GM23338 (cell line): ENCODE measurements around the gene POSTN. TPM values are rescaled to one million over a fixed set of nuclear protein-coding genes. Genes with fewer than 3 reads are reported as not detected.
A peak's percentile ranks its signal among the peaks of the same experiment; 100 is the strongest.

Experiments
- ATAC-seq: fragments of 200-7000 bp; cut with Tn5 transposase; 3 replicates; pipeline ENCODE4 v1.9.1; 2020
- DNase-seq: peaks from one replicate; pipeline ENCODE4 v3.0.0-alpha.2; 2015; ENCODE audit warnings: low spot score
- H2AFZ ChIP-seq: fragments of 200-600 bp; sonication (generic); 2 replicates; pipeline ENCODE4 v1.8.0; 2016; ENCODE audit warnings: antibody characterized with exemption, mild to moderate bottlenecking, moderate library complexity
- H3F3A ChIP-seq: fragments of 200-600 bp; sonication (generic); replicated peaks from 2 replicates; pipeline ENCODE4 v1.8.0; 2017; ENCODE audit warnings: antibody characterized with exemption, mixed run types, low read depth
- H3K27ac ChIP-seq: fragments of 200-600 bp; sonication (generic); 2 replicates; pipeline ENCODE4 v1.6.1; 2016; ENCODE audit warnings: low read depth
- H3K27me3 ChIP-seq: fragments of 200-600 bp; sonication (generic); 2 replicates; pipeline ENCODE4 v1.8.0; 2016; ENCODE audit warnings: mild to moderate bottlenecking, mixed run types, moderate library complexity; ENCODE audit not compliant: insufficient read depth
- H3K36me3 ChIP-seq: fragments of 200-600 bp; sonication (generic); 2 replicates; pipeline ENCODE4 v1.8.0; 2016; ENCODE audit warnings: mild to moderate bottlenecking; ENCODE audit not compliant: insufficient read depth
- H3K4me1 ChIP-seq: fragments of 200-600 bp; sonication (generic); 2 replicates; pipeline ENCODE4 v1.8.0; 2016; ENCODE audit warnings: mild to moderate bottlenecking, moderate library complexity; ENCODE audit not compliant: insufficient read depth
- H3K4me2 ChIP-seq: fragments of 200-600 bp; sonication (generic); 2 replicates; pipeline ENCODE4 v1.7.1; 2017; ENCODE audit warnings: mixed run types
- H3K4me3 ChIP-seq: fragments of 200-600 bp; sonication (generic); 2 replicates; pipeline ENCODE4 v1.6.1; 2016; ENCODE audit warnings: mixed run types
- H3K79me2 ChIP-seq: fragments of 200-600 bp; sonication (generic); replicated peaks from 2 replicates; pipeline ENCODE4 v1.8.0; 2017; ENCODE audit warnings: mild to moderate bottlenecking; ENCODE audit not compliant: insufficient read depth
- H3K9me2 ChIP-seq: fragments of 200-600 bp; sonication (generic); 2 replicates; pipeline ENCODE4 v1.8.0; 2017; ENCODE audit not compliant: insufficient read depth
- H4K20me1 ChIP-seq: fragments of 200-600 bp; sonication (generic); replicated peaks from 2 replicates; pipeline ENCODE4 v1.8.0; 2017; ENCODE audit warnings: mild to moderate bottlenecking; ENCODE audit not compliant: insufficient read depth
- H3K27ac Mint-ChIP-seq: 2 replicates; pipeline ENCODE4 v1.8.0; 2020; ENCODE audit warnings: inconsistent platforms, mild to moderate bottlenecking, moderate library complexity, mixed read lengths
- H3K27me3 Mint-ChIP-seq: 3 replicates; pipeline ENCODE4 v1.8.0; 2022; ENCODE audit warnings: low read depth, mild to moderate bottlenecking, moderate library complexity, mixed read lengths, inconsistent platforms; ENCODE audit not compliant: insufficient read depth, poor library complexity
- H3K36me3 Mint-ChIP-seq: 3 replicates; pipeline ENCODE4 v1.8.0; 2021; ENCODE audit warnings: low read depth, mild to moderate bottlenecking, inconsistent platforms, moderate library complexity, mixed read lengths
- H3K4me1 Mint-ChIP-seq: 3 replicates; pipeline ENCODE4 v1.8.0; 2020; ENCODE audit warnings: mild to moderate bottlenecking, inconsistent platforms, mixed read lengths
- H3K4me3 Mint-ChIP-seq: 3 replicates; pipeline ENCODE4 v1.8.0; 2021; ENCODE audit warnings: moderate library complexity, mild to moderate bottlenecking, inconsistent platforms, mixed read lengths
- H3K9me3 Mint-ChIP-seq: 3 replicates; pipeline ENCODE4 v1.8.0; 2020; ENCODE audit warnings: moderate library complexity, mild to moderate bottlenecking, inconsistent platforms, mixed read lengths
- CREB1 ChIP-seq: fragments of 250-450 bp; sonication (Bioruptor Pico); IDR thresholded peaks from 2 replicates; pipeline ENCODE4 v1.5.0; 2020; ENCODE audit warnings: low read depth, mild to moderate bottlenecking, moderate library complexity
- ETS1 ChIP-seq: IDR thresholded peaks from 2 replicates; pipeline ENCODE4 v1.6.1; 2016; ENCODE audit warnings: antibody characterized with exemption
- EZH2 ChIP-seq: fragments of 200-600 bp; sonication (generic); IDR thresholded peaks from one replicate; pipeline ENCODE4 v1.8.0; 2017; ENCODE audit warnings: antibody characterized with exemption, mild to moderate bottlenecking, low read depth; ENCODE audit not compliant: unreplicated experiment
- EZH2phosphoT487 ChIP-seq: fragments of 200-600 bp; sonication (generic); IDR thresholded peaks from one replicate; pipeline ENCODE4 v1.8.1; 2018; ENCODE audit warnings: antibody characterized with exemption; ENCODE audit not compliant: unreplicated experiment
- JUNB ChIP-seq: IDR thresholded peaks from one replicate; pipeline ENCODE4 v1.6.1; 2016; ENCODE audit warnings: antibody characterized with exemption; ENCODE audit not compliant: unreplicated experiment
- NANOG ChIP-seq: IDR thresholded peaks from 2 replicates; pipeline ENCODE4 v1.6.1; 2016; ENCODE audit warnings: antibody characterized with exemption, borderline replicate concordance
- POLR2AphosphoS5 ChIP-seq: IDR thresholded peaks from 2 replicates; pipeline ENCODE4 v1.6.1; 2016; ENCODE audit warnings: antibody characterized with exemption, low read depth
- REST ChIP-seq: IDR thresholded peaks from one replicate; pipeline ENCODE4 v1.6.1; 2018; ENCODE audit warnings: antibody characterized with exemption; ENCODE audit not compliant: unreplicated experiment
- STAT1 ChIP-seq: IDR thresholded peaks from one replicate; pipeline ENCODE4 v1.6.1; 2016; ENCODE audit warnings: antibody characterized with exemption; ENCODE audit not compliant: unreplicated experiment
- ZNF114 ChIP-seq: fragments of 250-450 bp; sonication (Bioruptor Pico); IDR thresholded peaks from 2 replicates; pipeline ENCODE4 v1.5.0; 2020; ENCODE audit warnings: mild to moderate bottlenecking, moderate library complexity
- ZNF331 ChIP-seq: fragments of 250-450 bp; sonication (Bioruptor Pico); IDR thresholded peaks from 2 replicates; pipeline ENCODE4 v1.5.0; 2020; ENCODE audit warnings: low read depth, mild to moderate bottlenecking, moderate library complexity
- polyA plus RNA-seq: library from polyadenylated mRNA; unstranded; fragments of >200 nt; fragmentation: Nextera tagmentation; extraction: Ambion mirVana; gene quantifications from 2 replicates; pipeline ENCODE4 v1.2.1, GENCODE V29; 2016
- total RNA-seq: library from RNA; depleted of rRNA; stranded (reverse); fragments of >200 nt; shearing (Covaris generic); gene quantifications from 2 replicates; pipeline ENCODE4 v1.2.3, GENCODE V29; 2014
- TF ChIP-seq, protein P1 (sequence below): fragments of 250-450 bp; sonication (Bioruptor Pico); IDR thresholded peaks from 2 replicates; pipeline ENCODE4 v1.5.0; 2020; ENCODE audit warnings: mild to moderate bottlenecking, moderate library complexity
- TF ChIP-seq, protein P2 (sequence below), 2 experiments: fragments of 200-600 bp in 1 of 2; sonication (generic) in 1 of 2; conservative IDR thresholded peaks; 2 replicates each; pipeline versions ENCODE4 v1.5.1 to v1.6.1; 2016 to 2017; ENCODE audit warnings: antibody characterized with exemption in 2 of 2, low read depth in 2 of 2, mild to moderate bottlenecking in 2 of 2, moderate library complexity in 1 of 2

POSTN gene
- total and polyA plus RNA-seq, 2 experiments from 2014 or later: 0.21 to 0.31 TPM

GRCh38 chr13:37636701-37637100 is 38.1 kb upstream of the POSTN start:
- Histone ChIP-seq H3K36me3 (no peaks in the 10 kb centered on the region), H4K20me1 (no peaks in the 10 kb centered on the region), H3K79me2 (no peaks in the 10 kb centered on the region), H3F3A (no peaks in the 10 kb centered on the region), H3K4me2 (no peak overlapping the region), H2AFZ (no peak overlapping the region; the same call in 1 of the 2 replicates), H3K4me3 (no peak overlapping the region), H3K4me1 (no peaks in the 10 kb centered on the region), H3K27ac (no peak overlapping the region), H3K27me3 (no peaks in the 10 kb centered on the region), H3K9me2 (no peaks in the 10 kb centered on the region)
- Mint-ChIP-seq H3K36me3 (no peaks in the 10 kb centered on the region), H3K4me3 (no peak overlapping the region), H3K27ac (peak overlapping the region; percentile 74; the same call in 1 of the 2 replicates), H3K9me3 (no peaks in the 10 kb centered on the region), H3K4me1 (no peaks in the 10 kb centered on the region), H3K27me3 (peaks cover 3% of the 10 kb centered on the region)
- TF ChIP-seq ZNF331 (CRISPR knock-in tag): no peak
- no peak for TF ChIP-seq JUNB
- no peak for TF ChIP-seq NANOG
- no peak for TF ChIP-seq REST
- no peak for TF ChIP-seq STAT1
- TF ChIP-seq ETS1: no peak
- no peak for TF ChIP-seq POLR2AphosphoS5
- TF ChIP-seq, protein P1, sequence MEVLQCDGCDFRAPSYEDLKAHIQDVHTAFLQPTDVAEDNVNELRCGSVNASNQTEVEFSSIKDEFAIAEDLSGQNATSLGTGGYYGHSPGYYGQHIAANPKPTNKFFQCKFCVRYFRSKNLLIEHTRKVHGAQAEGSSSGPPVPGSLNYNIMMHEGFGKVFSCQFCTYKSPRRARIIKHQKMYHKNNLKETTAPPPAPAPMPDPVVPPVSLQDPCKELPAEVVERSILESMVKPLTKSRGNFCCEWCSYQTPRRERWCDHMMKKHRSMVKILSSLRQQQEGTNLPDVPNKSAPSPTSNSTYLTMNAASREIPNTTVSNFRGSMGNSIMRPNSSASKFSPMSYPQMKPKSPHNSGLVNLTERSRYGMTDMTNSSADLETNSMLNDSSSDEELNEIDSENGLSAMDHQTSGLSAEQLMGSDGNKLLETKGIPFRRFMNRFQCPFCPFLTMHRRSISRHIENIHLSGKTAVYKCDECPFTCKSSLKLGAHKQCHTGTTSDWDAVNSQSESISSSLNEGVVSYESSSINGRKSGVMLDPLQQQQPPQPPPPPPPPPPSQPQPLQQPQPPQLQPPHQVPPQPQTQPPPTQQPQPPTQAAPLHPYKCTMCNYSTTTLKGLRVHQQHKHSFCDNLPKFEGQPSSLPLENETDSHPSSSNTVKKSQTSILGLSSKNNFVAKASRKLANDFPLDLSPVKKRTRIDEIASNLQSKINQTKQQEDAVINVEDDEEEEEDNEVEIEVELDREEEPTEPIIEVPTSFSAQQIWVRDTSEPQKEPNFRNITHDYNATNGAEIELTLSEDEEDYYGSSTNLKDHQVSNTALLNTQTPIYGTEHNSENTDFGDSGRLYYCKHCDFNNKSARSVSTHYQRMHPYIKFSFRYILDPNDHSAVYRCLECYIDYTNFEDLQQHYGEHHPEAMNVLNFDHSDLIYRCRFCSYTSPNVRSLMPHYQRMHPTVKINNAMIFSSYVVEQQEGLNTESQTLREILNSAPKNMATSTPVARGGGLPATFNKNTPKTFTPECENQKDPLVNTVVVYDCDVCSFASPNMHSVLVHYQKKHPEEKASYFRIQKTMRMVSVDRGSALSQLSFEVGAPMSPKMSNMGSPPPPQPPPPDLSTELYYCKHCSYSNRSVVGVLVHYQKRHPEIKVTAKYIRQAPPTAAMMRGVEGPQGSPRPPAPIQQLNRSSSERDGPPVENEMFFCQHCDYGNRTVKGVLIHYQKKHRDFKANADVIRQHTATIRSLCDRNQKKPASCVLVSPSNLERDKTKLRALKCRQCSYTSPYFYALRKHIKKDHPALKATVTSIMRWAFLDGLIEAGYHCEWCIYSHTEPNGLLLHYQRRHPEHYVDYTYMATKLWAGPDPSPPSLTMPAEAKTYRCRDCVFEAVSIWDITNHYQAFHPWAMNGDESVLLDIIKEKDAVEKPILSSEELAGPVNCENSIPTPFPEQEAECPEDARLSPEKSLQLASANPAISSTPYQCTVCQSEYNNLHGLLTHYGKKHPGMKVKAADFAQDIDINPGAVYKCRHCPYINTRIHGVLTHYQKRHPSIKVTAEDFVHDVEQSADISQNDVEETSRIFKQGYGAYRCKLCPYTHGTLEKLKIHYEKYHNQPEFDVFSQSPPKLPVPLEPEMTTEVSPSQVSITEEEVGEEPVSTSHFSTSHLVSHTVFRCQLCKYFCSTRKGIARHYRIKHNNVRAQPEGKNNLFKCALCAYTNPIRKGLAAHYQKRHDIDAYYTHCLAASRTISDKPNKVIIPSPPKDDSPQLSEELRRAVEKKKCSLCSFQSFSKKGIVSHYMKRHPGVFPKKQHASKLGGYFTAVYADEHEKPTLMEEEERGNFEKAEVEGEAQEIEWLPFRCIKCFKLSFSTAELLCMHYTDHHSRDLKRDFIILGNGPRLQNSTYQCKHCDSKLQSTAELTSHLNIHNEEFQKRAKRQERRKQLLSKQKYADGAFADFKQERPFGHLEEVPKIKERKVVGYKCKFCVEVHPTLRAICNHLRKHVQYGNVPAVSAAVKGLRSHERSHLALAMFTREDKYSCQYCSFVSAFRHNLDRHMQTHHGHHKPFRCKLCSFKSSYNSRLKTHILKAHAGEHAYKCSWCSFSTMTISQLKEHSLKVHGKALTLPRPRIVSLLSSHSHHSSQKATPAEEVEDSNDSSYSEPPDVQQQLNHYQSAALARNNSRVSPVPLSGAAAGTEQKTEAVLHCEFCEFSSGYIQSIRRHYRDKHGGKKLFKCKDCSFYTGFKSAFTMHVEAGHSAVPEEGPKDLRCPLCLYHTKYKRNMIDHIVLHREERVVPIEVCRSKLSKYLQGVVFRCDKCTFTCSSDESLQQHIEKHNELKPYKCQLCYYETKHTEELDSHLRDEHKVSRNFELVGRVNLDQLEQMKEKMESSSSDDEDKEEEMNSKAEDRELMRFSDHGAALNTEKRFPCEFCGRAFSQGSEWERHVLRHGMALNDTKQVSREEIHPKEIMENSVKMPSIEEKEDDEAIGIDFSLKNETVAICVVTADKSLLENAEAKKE: no peak
- no peak for TF ChIP-seq ZNF114 (CRISPR knock-in tag)
- no peak for TF ChIP-seq EZH2
- TF ChIP-seq, protein P2, sequence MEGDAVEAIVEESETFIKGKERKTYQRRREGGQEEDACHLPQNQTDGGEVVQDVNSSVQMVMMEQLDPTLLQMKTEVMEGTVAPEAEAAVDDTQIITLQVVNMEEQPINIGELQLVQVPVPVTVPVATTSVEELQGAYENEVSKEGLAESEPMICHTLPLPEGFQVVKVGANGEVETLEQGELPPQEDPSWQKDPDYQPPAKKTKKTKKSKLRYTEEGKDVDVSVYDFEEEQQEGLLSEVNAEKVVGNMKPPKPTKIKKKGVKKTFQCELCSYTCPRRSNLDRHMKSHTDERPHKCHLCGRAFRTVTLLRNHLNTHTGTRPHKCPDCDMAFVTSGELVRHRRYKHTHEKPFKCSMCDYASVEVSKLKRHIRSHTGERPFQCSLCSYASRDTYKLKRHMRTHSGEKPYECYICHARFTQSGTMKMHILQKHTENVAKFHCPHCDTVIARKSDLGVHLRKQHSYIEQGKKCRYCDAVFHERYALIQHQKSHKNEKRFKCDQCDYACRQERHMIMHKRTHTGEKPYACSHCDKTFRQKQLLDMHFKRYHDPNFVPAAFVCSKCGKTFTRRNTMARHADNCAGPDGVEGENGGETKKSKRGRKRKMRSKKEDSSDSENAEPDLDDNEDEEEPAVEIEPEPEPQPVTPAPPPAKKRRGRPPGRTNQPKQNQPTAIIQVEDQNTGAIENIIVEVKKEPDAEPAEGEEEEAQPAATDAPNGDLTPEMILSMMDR (conservative IDR thresholded peaks at IDR 0.05; ENCODE audit: low read depth in 2 of 2): no peak
- TF ChIP-seq EZH2phosphoT487: no peak
- no peak for TF ChIP-seq CREB1 (CRISPR knock-in tag)
- DNase-seq: no peak
- ATAC-seq: no peak
